D341Med (cell line): ENCODE measurements around the gene TAF8.

Experiments
- DNase-seq: peaks from one replicate; pipeline ENCODE4 v3.0.0; 2012; ENCODE audit warnings: low spot score

Gene TAF8

GRCh38 chr6:42095776-42096541, 45.6 kb downstream of the TAF8 start:
- DNase-seq, result no peak

GRCh38 chr6:42099340-42100028, 49.2 kb downstream of the TAF8 start:
- DNase-seq, result no peak

- no peak for DNase-seq
Observed at GRCh38 chr6:42100029-42100901, 49.9 kb downstream of the TAF8 start.

GRCh38 chr6:42101186-42101657, 50.9 kb downstream of the TAF8 start:
- no peak for DNase-seq

- no peak for DNase-seq
Observed at GRCh38 chr6:42103216-42103615, 52.9 kb downstream of the TAF8 start.

GRCh38 chr6:42103753-42104094, 53.4 kb downstream of the TAF8 start:
- DNase-seq, result no peak

GRCh38 chr6:42104095-42104803, 53.9 kb downstream of the TAF8 start:
- DNase-seq, result peak; percentile 55

GRCh38 chr6:42104804-42105125, 54.4 kb downstream of the TAF8 start:
- DNase-seq, result no peak

GRCh38 chr6:42105156-42105648, 54.9 kb downstream of the TAF8 start:
- DNase-seq, result no peak

- no peak for DNase-seq
Observed at GRCh38 chr6:42105709-42106108, 55.4 kb downstream of the TAF8 start.

GRCh38 chr6:42106112-42107023, 56.0 kb downstream of the TAF8 start:
- DNase-seq, result no peak

GRCh38 chr6:42108071-42108470, 57.7 kb downstream of the TAF8 start:
- no peak for DNase-seq

GRCh38 chr6:42110683-42111082, 60.4 kb downstream of the TAF8 start:
- no peak for DNase-seq

GRCh38 chr6:42112351-42112750, 62.0 kb downstream of the TAF8 start:
- no peak for DNase-seq

GRCh38 chr6:42113936-42114636, 63.8 kb downstream of the TAF8 start:
- no peak for DNase-seq

GRCh38 chr6:42117843-42118161, 67.5 kb downstream of the TAF8 start:
- no peak for DNase-seq

- no peak for DNase-seq
Observed at GRCh38 chr6:42118162-42119001, 68.1 kb downstream of the TAF8 start.

- DNase-seq, result no peak
Observed at GRCh38 chr6:42120895-42121865, 70.9 kb downstream of the TAF8 start.
